HG03460 (cell line): ENCODE data around the gene ZFYVE28.
"Not testable (repeated sequence)": the region's sequence is repeated elsewhere in the genome, so short reads cannot be mapped to it uniquely, and the experiment has no call there.

Source experiments
- ATAC-seq: cut with Tn5 transposase; IDR thresholded peaks from one replicate; pipeline ENCODE4 v1.9.1; 2021; ENCODE audit not compliant: unreplicated experiment

ZFYVE28 gene

DNA sequence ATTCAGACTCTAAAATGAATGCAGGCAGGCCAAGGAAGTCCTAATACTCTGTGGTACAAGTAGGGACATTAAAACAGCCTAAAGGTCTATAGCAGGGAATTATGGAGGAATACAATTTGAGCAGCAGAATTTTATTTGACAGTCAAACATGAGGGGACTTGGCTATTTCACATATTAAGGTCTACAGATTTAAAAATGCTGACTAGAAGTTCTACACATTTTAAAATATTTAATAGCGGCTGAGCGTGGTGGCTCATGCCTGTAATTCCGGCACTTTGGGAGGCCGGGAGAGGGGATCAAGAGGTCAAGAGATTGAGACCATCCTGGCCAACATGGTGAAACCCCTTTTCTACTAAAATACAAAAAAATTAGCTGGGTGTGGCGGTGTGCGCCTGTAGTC, 187.4 kb downstream of the ZFYVE28 start:
- ATAC-seq: no peak

DNA sequence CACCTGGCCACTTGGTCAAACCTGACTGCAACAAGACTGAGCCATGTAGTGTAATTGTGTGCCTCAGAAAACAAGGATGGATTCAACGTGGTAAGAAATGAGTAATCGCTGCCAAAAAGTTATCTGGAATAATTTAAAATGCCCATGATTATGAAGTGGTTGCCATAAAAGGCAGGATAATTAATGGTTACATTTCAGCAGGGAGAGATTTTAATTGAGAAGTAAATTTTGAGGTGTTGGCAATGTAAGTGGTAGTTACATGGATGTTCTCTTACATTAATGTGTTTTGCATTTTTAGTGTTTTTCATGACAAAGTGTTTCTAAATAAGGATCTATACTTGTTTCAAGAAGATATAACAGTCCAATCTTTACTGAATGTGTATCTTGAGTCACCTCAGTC, 192.2 kb downstream of the ZFYVE28 start:
- no peak for ATAC-seq

DNA sequence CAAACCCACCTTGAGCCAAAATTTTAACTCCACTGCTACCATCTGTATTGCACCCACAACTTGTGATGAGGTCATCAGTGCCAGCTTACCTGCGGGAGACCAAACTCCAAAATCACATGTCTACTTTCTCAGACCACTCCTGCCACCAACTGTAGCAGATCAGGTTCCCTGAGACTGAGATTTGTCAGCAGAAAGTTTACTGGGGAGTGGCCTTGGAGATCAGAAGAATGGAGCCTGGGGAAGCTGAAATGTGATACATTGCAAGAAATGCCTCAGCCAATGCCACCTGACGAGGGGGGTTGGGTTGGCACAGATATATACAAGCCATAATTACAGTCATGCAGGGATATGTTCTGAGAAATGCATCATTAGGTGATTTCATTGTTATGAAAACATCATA, 195.6 kb downstream of the ZFYVE28 start:
- ATAC-seq: no peak

DNA sequence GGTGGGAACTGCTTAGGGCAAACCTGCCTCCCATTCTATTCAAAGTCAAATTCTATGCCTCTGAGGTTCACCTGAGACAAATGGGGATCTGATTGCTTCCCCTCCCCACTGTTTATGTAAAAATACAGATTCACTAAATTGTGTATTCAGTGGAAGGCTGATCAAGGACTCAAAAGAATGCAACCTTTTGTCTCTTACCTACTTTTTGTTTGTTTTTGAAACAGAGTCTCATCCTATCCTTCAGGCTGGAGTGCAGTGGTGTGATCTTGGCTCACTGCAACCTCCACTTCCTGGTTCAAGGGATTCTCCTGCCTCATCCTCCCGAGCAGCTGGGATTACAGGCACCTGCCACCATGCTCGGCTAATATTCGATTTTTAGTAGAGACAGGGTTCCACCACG, 197.1 kb downstream of the ZFYVE28 start:
- not testable (repeated sequence) for ATAC-seq

DNA sequence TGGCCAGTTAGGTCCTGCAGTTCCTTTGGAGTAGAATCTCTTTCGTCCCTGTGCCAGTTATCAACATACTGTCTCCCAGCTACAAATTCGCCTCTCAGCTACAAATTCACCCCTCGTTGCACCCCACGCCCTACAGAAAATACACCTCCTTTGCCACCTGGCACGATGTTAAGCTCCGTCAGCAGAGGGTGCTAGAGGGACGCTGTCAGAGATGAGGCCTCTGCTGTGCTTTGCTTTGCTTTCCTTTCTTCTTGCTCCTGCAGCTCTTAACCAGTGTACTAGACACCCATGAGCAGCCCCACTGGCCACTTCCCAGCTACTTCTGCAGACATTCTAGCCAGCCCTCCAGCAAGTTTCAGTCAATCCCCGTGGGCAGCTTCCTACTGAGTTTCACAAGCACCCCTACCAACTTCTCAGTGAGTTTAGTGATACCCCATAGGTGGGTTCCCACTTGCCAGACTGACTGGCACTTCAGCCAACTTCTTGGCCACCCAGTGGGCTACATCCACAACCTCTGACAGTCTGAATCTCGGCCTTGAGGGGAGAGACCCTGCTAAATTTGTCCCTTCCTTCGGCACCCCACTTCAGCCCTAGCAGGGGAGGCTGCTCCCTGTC, 198.3 kb downstream of the ZFYVE28 start:
- ATAC-seq: no peak
